Spinal cord (tissue), 10 donors: ENCODE measurements around the gene SUCLA2. TPM values are rescaled to one million over a fixed set of nuclear protein-coding genes. Genes with fewer than 3 reads are reported as not detected.

Experiments
- DNase-seq, 6 donors: peaks; one replicate each; pipeline versions ENCODE4 v3.0.0 to v3.0.0-alpha.2; 2013 to 2015; ENCODE audit warnings: low spot score in 6 of 6, low read depth in 4 of 6
- H3K27ac ChIP-seq: one replicate; pipeline ENCODE4 v1.5.1; 2013; ENCODE audit warnings: low read depth, low read length, control low read depth
- H3K27me3 ChIP-seq: one replicate; pipeline ENCODE4 v1.6.1; 2013; ENCODE audit warnings: low read length; ENCODE audit not compliant: control insufficient read depth, insufficient read depth
- H3K36me3 ChIP-seq: one replicate; pipeline ENCODE4 v1.6.1; 2013; ENCODE audit warnings: low read length; ENCODE audit not compliant: control insufficient read depth, insufficient read depth
- H3K4me1 ChIP-seq: one replicate; pipeline ENCODE4 v1.6.1; 2013; ENCODE audit warnings: low read length; ENCODE audit not compliant: control insufficient read depth, insufficient read depth
- H3K4me3 ChIP-seq: one replicate; pipeline ENCODE4 v1.5.1; 2013; ENCODE audit warnings: low read depth, low read length, control low read depth
- H3K9me3 ChIP-seq: one replicate; pipeline ENCODE4 v1.6.1; 2013; ENCODE audit warnings: low read length; ENCODE audit not compliant: control insufficient read depth, insufficient read depth
- WGBS: methylation state at CpG from one replicate; pipeline ENCODE4 v1.1.5; 2013; ENCODE audit warnings: missing lambda C conversion rate; ENCODE audit not compliant: insufficient coverage; 5-methylcytosine and 5-hydroxymethylcytosine counted together
- long read RNA-seq, 4 donors: transcript quantifications; one replicate each; lab custom pipeline, GENCODE V29; 2026
- polyA plus RNA-seq, 2 donors: library from polyadenylated mRNA; unstranded; fragments of 120-200 nt; gene quantifications; one replicate each; pipeline ENCODE4 v1.2.1, GENCODE V29; 2013; ENCODE audit not compliant: insufficient read length in 2 of 2
- total RNA-seq, 2 donors: library from RNA; depleted of rRNA in 1 of 2; stranded (reverse); fragments of 120-200 nt in 1 of 2; fragments of >200 nt in 1 of 2; gene quantifications; one replicate each; pipeline versions ENCODE4 v1.2.3 to v1.2.4, GENCODE V29; 2013 to 2014
- donor health status: healthy.

SUCLA2 gene
- total RNA-seq: 100 to 1,000 TPM in 1 of 2 donors, 10 to 100 TPM in 1; 67.3 to 116 TPM
- 100 to 1,000 TPM in 1 of 2 donors, 10 to 100 TPM in 1; 91.4 to 106 TPM for polyA plus RNA-seq
- long read RNA-seq, donor 1, transcript SUCLA2-219 (11 exons, 2,111 nt): major isoform, 30 of 74 reads
- long read RNA-seq, donor 1, transcript SUCLA2-205 (4 exons, 710 nt): minor isoform, 7 of 74 reads
- long read RNA-seq, donor 1, partial matches to known transcripts: 33 of 74 reads
- long read RNA-seq, donor 1, other reads (novel, unspliced or antisense): 0 of 74 reads
- long read RNA-seq, donor 2, partial matches to known transcripts: 26 of 33 reads
- long read RNA-seq, donor 2, other reads (novel, unspliced or antisense): 0 of 33 reads
- long read RNA-seq, donor 3, transcript SUCLA2-205 (4 exons, 710 nt): minor isoform, 5 of 18 reads
- long read RNA-seq, donor 3, transcript SUCLA2-219 (11 exons, 2,111 nt): major isoform, 7 of 18 reads
- long read RNA-seq, donor 3, partial matches to known transcripts: 5 of 18 reads
- long read RNA-seq, donor 3, other reads (novel, unspliced or antisense): 0 of 18 reads
- long read RNA-seq, donor 4, transcript SUCLA2-205 (4 exons, 710 nt): minor isoform, 6 of 208 reads
- long read RNA-seq, donor 4, transcript SUCLA2-219 (11 exons, 2,111 nt): major isoform, 19 of 208 reads
- long read RNA-seq, donor 4, partial matches to known transcripts: 180 of 208 reads
- long read RNA-seq, donor 4, other reads (novel, unspliced or antisense): 0 of 208 reads

DNA sequence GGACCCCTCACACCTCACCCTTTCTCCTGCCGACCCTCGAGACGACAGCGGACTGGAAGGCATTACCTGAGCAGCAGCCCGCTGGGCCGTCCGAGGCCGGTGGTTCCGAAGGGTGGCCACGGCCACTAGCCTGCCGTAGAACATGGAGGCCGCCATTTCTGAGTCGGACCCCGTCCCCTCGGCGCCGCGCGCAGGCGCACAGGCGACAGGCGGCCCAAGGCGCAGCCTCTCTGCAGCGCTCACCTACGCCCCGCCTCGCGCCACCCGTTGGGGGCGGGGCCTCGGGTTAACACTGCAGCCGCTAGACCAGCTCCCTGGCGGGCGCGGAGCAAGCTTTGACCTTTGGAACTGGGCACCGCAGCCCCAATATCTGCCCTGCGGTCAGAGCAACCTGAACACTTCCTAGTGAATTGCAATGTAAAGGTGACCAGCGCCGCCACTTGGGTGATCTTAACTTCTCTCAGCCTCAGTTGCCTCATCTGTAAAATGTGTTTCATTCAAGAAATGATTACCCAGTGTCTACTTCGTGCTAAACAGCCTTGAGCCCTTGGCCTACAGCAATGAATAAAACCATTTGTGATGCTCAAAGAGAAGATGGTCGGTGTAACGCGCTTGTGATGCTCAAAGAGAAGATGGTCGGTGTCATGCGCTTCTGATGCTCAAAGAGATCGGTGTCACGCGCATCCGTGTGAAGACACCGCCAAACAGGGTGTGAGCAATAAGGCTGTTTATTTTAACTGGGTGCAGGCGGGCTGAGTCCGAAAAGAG is at the start of gene SUCLA2:
Gene SUCLA2 (minus strand): TSS at position 160 of the 768 bp plus-strand sequence. CDS start 4 bp downstream, at position 156.
- peak; percentile 79 to 97 (median 87) for DNase-seq
- Histone ChIP-seq H3K36me3 (peaks cover under 1% of the 10 kb centered on the region), H3K4me1 (peaks cover 6% of the 10 kb centered on the region), H3K4me3 (peak within 1 kb of the TSS; percentile 99), H3K27ac (peak within 1 kb of the TSS; percentile 67), H3K27me3 (no peaks in the 10 kb centered on the region), H3K9me3 (no peaks in the 10 kb centered on the region)
- WGBS: 4% methylated on average over 49 of the region's 52 CpGs

DNA sequence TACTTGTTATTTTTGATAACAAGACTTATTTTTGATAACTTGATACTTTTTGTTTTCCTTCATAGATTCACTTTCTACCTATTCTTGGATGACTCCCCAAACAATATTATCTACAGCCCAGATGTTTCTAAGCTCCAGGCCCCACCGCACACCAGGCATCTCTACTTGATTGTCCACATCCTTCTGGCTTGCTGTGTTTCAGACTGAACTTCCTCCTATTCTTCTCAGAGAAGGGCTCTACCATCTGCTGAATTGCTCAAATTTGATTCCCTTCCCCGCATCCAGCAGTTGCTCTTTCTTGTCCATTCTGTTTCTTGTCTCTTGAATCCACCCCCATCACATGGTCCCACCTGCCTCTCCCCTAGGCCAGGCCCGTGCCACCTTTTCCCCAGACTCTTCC is 49.5 kb upstream of the SUCLA2 start:
- Histone ChIP-seq H3K27ac (no peak overlapping the region), H3K27me3 (no peaks in the 10 kb centered on the region), H3K4me3 (no peak overlapping the region), H3K9me3 (no peaks in the 10 kb centered on the region), H3K4me1 (no peaks in the 10 kb centered on the region), H3K36me3 (peaks cover 24% of the 10 kb centered on the region)
- 89% methylated on average over 2 of the region's 3 CpGs for whole genome bisulfite sequencing
- DNase-seq: no peak

- H3K4me1 ChIP-seq: no peaks in the 10 kb centered on the region
- no peak overlapping the region for H3K27ac ChIP-seq
Observed at GRCh38 chr13:48043789-48044503, 42.9 kb upstream of the SUCLA2 start.

DNA sequence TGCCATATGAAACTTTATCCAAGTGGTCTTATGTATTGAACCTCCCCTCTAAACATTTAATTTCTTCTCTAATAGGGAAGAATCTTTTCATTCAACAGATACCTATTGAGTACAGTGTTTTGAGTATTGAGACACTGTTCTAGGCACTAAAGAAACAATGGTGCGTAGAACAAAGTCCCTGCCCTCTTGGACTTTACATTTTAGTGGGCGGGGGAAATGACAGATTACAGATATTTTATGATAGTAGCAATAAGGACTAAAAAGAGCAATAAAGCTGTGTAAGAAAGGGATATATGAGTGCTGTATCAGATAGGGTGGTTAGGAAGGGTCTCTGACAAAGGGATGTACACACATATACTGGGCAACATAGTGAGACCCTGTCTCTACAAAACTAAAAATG is 41.8 kb upstream of the SUCLA2 start:
- DNase-seq: no peak
- no peaks in the 10 kb centered on the region for H3K36me3 ChIP-seq
- H3K27ac ChIP-seq: no peak overlapping the region
- H3K4me3 ChIP-seq: no peak overlapping the region
- no peaks in the 10 kb centered on the region for H3K27me3 ChIP-seq
- WGBS: 88% methylated on average over 1 of the region's 2 CpGs
- no peaks in the 10 kb centered on the region for H3K9me3 ChIP-seq
- peaks cover 4% of the 10 kb centered on the region for H3K4me1 ChIP-seq

More at GRCh38 chr13:48043789-48044503, 42.9 kb upstream of the SUCLA2 start:
- Histone ChIP-seq H3K4me3 (no peak overlapping the region), H3K27me3 (no peaks in the 10 kb centered on the region), H3K9me3 (no peaks in the 10 kb centered on the region), H3K36me3 (no peaks in the 10 kb centered on the region)
- no peak for DNase-seq

GRCh38 chr13:48040896-48041295 is 39.8 kb upstream of the SUCLA2 start:
- Histone ChIP-seq H3K4me1 (peaks cover 8% of the 10 kb centered on the region), H3K9me3 (no peaks in the 10 kb centered on the region), H3K27me3 (no peaks in the 10 kb centered on the region), H3K36me3 (no peaks in the 10 kb centered on the region), H3K27ac (no peak overlapping the region), H3K4me3 (no peak overlapping the region)
- DNase-seq: no peak
- WGBS: no CpG with 5 or more reads among the region's 1 CpG

- DNase-seq: no peak
- H3K27ac ChIP-seq: no peak overlapping the region
- H3K27me3 ChIP-seq: no peaks in the 10 kb centered on the region
- H3K4me3 ChIP-seq: no peak overlapping the region
- H3K36me3 ChIP-seq: no peaks in the 10 kb centered on the region
- H3K4me1 ChIP-seq: peaks cover 8% of the 10 kb centered on the region
- H3K9me3 ChIP-seq: no peaks in the 10 kb centered on the region
Observed at GRCh38 chr13:48040049-48040448, 39.0 kb upstream of the SUCLA2 start.

DNA sequence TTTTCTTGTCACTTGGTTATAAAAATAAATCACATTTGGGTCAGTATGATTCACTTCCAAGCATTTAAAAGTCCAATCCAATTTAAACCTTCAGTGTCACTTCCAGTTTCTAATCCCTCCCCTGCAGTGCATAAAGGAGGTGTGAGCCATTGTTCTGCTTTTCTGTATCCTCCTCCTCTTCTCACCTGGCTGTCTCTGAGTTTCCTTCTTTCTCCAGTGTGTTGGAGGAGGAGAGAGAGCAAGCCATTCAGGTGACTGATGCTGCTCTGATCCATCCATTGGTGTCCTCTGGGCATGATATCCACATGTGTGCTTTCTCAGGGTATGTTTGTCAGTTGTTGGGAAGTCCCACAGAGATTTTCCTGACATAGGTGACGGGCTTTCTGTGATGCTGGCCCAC is 37.7 kb upstream of the SUCLA2 start:
- Histone ChIP-seq H3K36me3 (no peaks in the 10 kb centered on the region), H3K4me1 (peaks cover 8% of the 10 kb centered on the region), H3K27ac (no peak overlapping the region), H3K9me3 (no peaks in the 10 kb centered on the region), H3K4me3 (no peak overlapping the region), H3K27me3 (no peaks in the 10 kb centered on the region)
- WGBS: 100% methylated on average over 1 of the region's 1 CpG
- peak in 1 of 6 donors; percentile 2 for DNase-seq

- peak; percentile 93 to 99 (median 96) for DNase-seq
- Histone ChIP-seq H3K4me3 (peak within 1 kb of the TSS; percentile 88), H3K9me3 (peaks cover 2% of the 10 kb centered on the region), H3K4me1 (peaks cover 8% of the 10 kb centered on the region), H3K36me3 (no peaks in the 10 kb centered on the region), H3K27ac (peak within 1 kb of the TSS; percentile 99), H3K27me3 (no peaks in the 10 kb centered on the region)
- under 1% methylated on average over 73 of the region's 82 CpGs for WGBS
Observed at GRCh38 chr13:48037346-48038173, 36.5 kb upstream of the SUCLA2 start, which contains the start of gene NUDT15. TSS of gene NUDT15 (plus strand) at chr13:48037726. CDS start at chr13:48037747, 21 bp downstream.
